H9 (cell line): ENCODE measurements around the gene GRID1. TPM values are rescaled to one million over a fixed set of nuclear protein-coding genes. Genes with fewer than 3 reads are reported as not detected.

Source experiments
- DNase-seq: peaks from one replicate; pipeline ENCODE4 v3.0.0-alpha.2; 2017
- H2AFZ ChIP-seq: one replicate; pipeline ENCODE4 v1.6.1; 2013; ENCODE audit warnings: mild to moderate bottlenecking, low read length, control low read depth, moderate library complexity
- H2AK5ac ChIP-seq: 2 replicates; pipeline ENCODE4 v1.6.1; 2013; ENCODE audit warnings: low read length, control low read depth, mixed read lengths; ENCODE audit not compliant: insufficient read length
- H2BK120ac ChIP-seq: one replicate; pipeline ENCODE4 v1.6.1; 2013; ENCODE audit warnings: low read depth, mild to moderate bottlenecking, low read length, control low read depth, inconsistent platforms; ENCODE audit not compliant: poor library complexity, severe bottlenecking
- H2BK12ac ChIP-seq: 2 replicates; pipeline ENCODE4 v1.6.1; 2013; ENCODE audit warnings: low read length, control low read depth, mixed read lengths, low read depth; ENCODE audit not compliant: insufficient read length
- H2BK15ac ChIP-seq: 2 replicates; pipeline ENCODE4 v1.6.1; 2013; ENCODE audit warnings: low read depth, low read length, control low read depth
- H2BK20ac ChIP-seq: one replicate; pipeline ENCODE4 v1.6.1; 2013; ENCODE audit warnings: low read depth, mild to moderate bottlenecking, low read length, control low read depth, inconsistent platforms; ENCODE audit not compliant: poor library complexity, severe bottlenecking
- H2BK5ac ChIP-seq: 2 replicates; pipeline ENCODE4 v1.6.1; 2013; ENCODE audit warnings: low read length, control low read depth, mixed read lengths; ENCODE audit not compliant: insufficient read length
- H3K14ac ChIP-seq: 2 replicates; pipeline ENCODE4 v1.6.1; 2013; ENCODE audit warnings: low read length, control low read depth; ENCODE audit not compliant: insufficient read depth
- H3K18ac ChIP-seq: 2 replicates; pipeline ENCODE4 v1.6.1; 2013; ENCODE audit warnings: low read depth, mild to moderate bottlenecking, mixed read lengths, low read length, control low read depth; ENCODE audit not compliant: insufficient read length
- H3K23ac ChIP-seq: 2 replicates; pipeline ENCODE4 v1.6.1; 2013; ENCODE audit warnings: low read length, control low read depth, mixed read lengths, low read depth; ENCODE audit not compliant: insufficient read length
- H3K23me2 ChIP-seq: 2 replicates; pipeline ENCODE4 v1.6.1; 2013; ENCODE audit warnings: low read depth, mild to moderate bottlenecking, mixed read lengths, low read length, control low read depth; ENCODE audit not compliant: insufficient read length, poor library complexity, severe bottlenecking
- H3K27ac ChIP-seq: 2 replicates; pipeline ENCODE4 v1.5.1; 2013; ENCODE audit warnings: low read length, control low read depth, mixed read lengths, low read depth; ENCODE audit not compliant: insufficient read length
- H3K27me3 ChIP-seq: 2 replicates; pipeline ENCODE4 v1.6.1; 2013; ENCODE audit warnings: low read length, control low read depth, inconsistent platforms; ENCODE audit not compliant: insufficient read depth
- H3K4ac ChIP-seq: 2 replicates; pipeline ENCODE4 v1.6.1; 2013; ENCODE audit warnings: low read depth, mild to moderate bottlenecking, control low read depth, inconsistent platforms, low read length, moderate library complexity
- H3K4me1 ChIP-seq: 2 replicates; pipeline ENCODE4 v1.6.1; 2013; ENCODE audit warnings: low read length, control low read depth, inconsistent platforms; ENCODE audit not compliant: insufficient read depth
- H3K4me2 ChIP-seq: 2 replicates; pipeline ENCODE4 v1.6.1; 2013; ENCODE audit warnings: low read length, control low read depth, mixed read lengths; ENCODE audit not compliant: insufficient read length, insufficient read depth
- H3K56ac ChIP-seq: 2 replicates; pipeline ENCODE4 v1.6.1; 2013; ENCODE audit warnings: low read depth, mild to moderate bottlenecking, mixed read lengths, low read length, control low read depth; ENCODE audit not compliant: insufficient read length
- H3K79me1 ChIP-seq: 2 replicates; pipeline ENCODE4 v1.6.1; 2013; ENCODE audit warnings: low read depth, mild to moderate bottlenecking, moderate library complexity, low read length, control low read depth, inconsistent platforms; ENCODE audit not compliant: insufficient read depth, poor library complexity, severe bottlenecking
- H3K79me2 ChIP-seq: 2 replicates; pipeline ENCODE4 v1.6.1; 2013; ENCODE audit warnings: low read length, control low read depth, inconsistent platforms; ENCODE audit not compliant: insufficient read depth
- H3K9ac ChIP-seq: 2 replicates; pipeline ENCODE4 v1.6.1; 2013; ENCODE audit warnings: low read length, control low read depth, mixed read lengths; ENCODE audit not compliant: insufficient read length; ENCODE audit errors: extremely low read depth
- H3K9me3 ChIP-seq: one replicate; pipeline ENCODE4 v1.6.1; 2013; ENCODE audit warnings: low read depth, low read length, inconsistent platforms; ENCODE audit not compliant: control insufficient read depth
- H3T11ph ChIP-seq: one replicate; pipeline ENCODE4 v1.6.1; 2013; ENCODE audit warnings: mild to moderate bottlenecking, low read length, control low read depth, inconsistent platforms
- H4K20me1 ChIP-seq: one replicate; pipeline ENCODE4 v1.6.1; 2013; ENCODE audit not compliant: control insufficient read depth, insufficient read length, insufficient read depth
- H4K5ac ChIP-seq: 2 replicates; pipeline ENCODE4 v1.6.1; 2013; ENCODE audit warnings: low read depth, mild to moderate bottlenecking, mixed read lengths, low read length, control low read depth; ENCODE audit not compliant: insufficient read length
- H4K8ac ChIP-seq: replicated peaks from 2 replicates; pipeline ENCODE4 v1.6.1; 2013; ENCODE audit warnings: low read length, control low read depth, mixed read lengths, low read depth; ENCODE audit not compliant: insufficient read length
- H4K91ac ChIP-seq: 2 replicates; pipeline ENCODE4 v1.6.1; 2013; ENCODE audit warnings: low read depth, mild to moderate bottlenecking, moderate library complexity, mixed read lengths, low read length, control low read depth; ENCODE audit not compliant: insufficient read length
- H3K27ac Mint-ChIP-seq, 3 experiments: 2 replicates in 2 of 3; 3 replicates in 1 of 3; pipeline ENCODE4 v1.8.0; 2020 to 2021; ENCODE audit warnings: mixed read lengths in 3 of 3, mild to moderate bottlenecking in 1 of 3, moderate library complexity in 1 of 3
- H3K27me3 Mint-ChIP-seq: 2 replicates; pipeline ENCODE4 v1.8.0; 2021; ENCODE audit warnings: low read depth, mild to moderate bottlenecking, moderate library complexity, mixed read lengths
- H3K36me3 Mint-ChIP-seq, 3 experiments: 2 replicates in 2 of 3; 3 replicates in 1 of 3; pipeline ENCODE4 v1.8.0; 2020 to 2021; ENCODE audit warnings: low read depth in 3 of 3, mixed read lengths in 3 of 3; ENCODE audit not compliant: insufficient read depth in 1 of 3
- H3K4me1 Mint-ChIP-seq, 2 experiments: 2 replicates each; pipeline ENCODE4 v1.8.0; 2020; ENCODE audit warnings: mixed read lengths in 2 of 2
- H3K4me3 Mint-ChIP-seq, 2 experiments: 2 replicates in 1 of 2; 3 replicates in 1 of 2; pipeline ENCODE4 v1.8.0; 2020 to 2021; ENCODE audit warnings: mild to moderate bottlenecking in 2 of 2, mixed read lengths in 2 of 2, moderate library complexity in 1 of 2
- H3K9me3 Mint-ChIP-seq, 2 experiments: 2 replicates in 1 of 2; 3 replicates in 1 of 2; pipeline ENCODE4 v1.8.0; 2020; ENCODE audit warnings: mild to moderate bottlenecking in 2 of 2, mixed read lengths in 2 of 2, moderate library complexity in 1 of 2
- WGBS: extraction: QIAGEN DNeasy Blood & Tissue Kit; methylation state at CpG from one replicate; pipeline ENCODE4 v1.1.7; 2013; ENCODE audit warnings: missing lambda C conversion rate, low lambda C conversion rate, mixed read lengths; ENCODE audit not compliant: insufficient read length; ENCODE audit errors: extremely low coverage; 5-methylcytosine and 5-hydroxymethylcytosine counted together
- total RNA-seq: library from RNA; stranded (reverse); gene quantifications from 2 replicates; pipeline ENCODE4 v1.2.1, GENCODE V29; 2021
- TF ChIP-seq, protein P1 (sequence below): fragments of 200-600 bp; sonication (generic); conservative IDR thresholded peaks from 3 replicates; pipeline ENCODE4 v1.8.0; 2021; ENCODE audit warnings: antibody characterized with exemption, mild to moderate bottlenecking

GRID1 gene
- total RNA-seq, 1 experiment from 2014 or later, result 0.35 TPM

GRCh38 chr10:85679710-85680109 lies 686.9 kb downstream of the GRID1 start:
- Histone ChIP-seq H2BK20ac (no peak overlapping the region), H2AFZ (no peak overlapping the region), H3K27ac (no peak overlapping the region), H4K91ac (no peak overlapping the region), H4K20me1 (no peaks in the 10 kb centered on the region), H3K23ac (no peak overlapping the region), H3K79me2 (no peaks in the 10 kb centered on the region), H3K9me3 (no peaks in the 10 kb centered on the region), H3K14ac (no peak overlapping the region), H3K27me3 (no peaks in the 10 kb centered on the region; the same call in 1 of the 2 replicates), H2AK5ac (no peak overlapping the region), H2BK5ac (no peak overlapping the region), H3T11ph (no peak overlapping the region), H3K4me2 (no peak overlapping the region), H3K79me1 (no peaks in the 10 kb centered on the region), H4K8ac (no peak overlapping the region), H3K18ac (no peak overlapping the region), H3K4ac (no peak overlapping the region), H2BK15ac (no peak overlapping the region), H3K9ac (no peak overlapping the region), H4K5ac (no peak overlapping the region), H2BK12ac (no peak overlapping the region), H3K23me2 (no peaks in the 10 kb centered on the region), H3K4me1 (no peaks in the 10 kb centered on the region), H2BK120ac (no peak overlapping the region), H3K56ac (no peak overlapping the region)
- Mint-ChIP-seq H3K4me1 (no peaks in the 10 kb centered on the region), H3K27me3 (no peaks in the 10 kb centered on the region; the same call in 1 of the 2 replicates), H3K36me3 (no peaks in the 10 kb centered on the region), H3K9me3 (no peaks in the 10 kb centered on the region), H3K27ac (no peak overlapping the region), H3K4me3 (no peak overlapping the region)
- TF ChIP-seq, protein P1, sequence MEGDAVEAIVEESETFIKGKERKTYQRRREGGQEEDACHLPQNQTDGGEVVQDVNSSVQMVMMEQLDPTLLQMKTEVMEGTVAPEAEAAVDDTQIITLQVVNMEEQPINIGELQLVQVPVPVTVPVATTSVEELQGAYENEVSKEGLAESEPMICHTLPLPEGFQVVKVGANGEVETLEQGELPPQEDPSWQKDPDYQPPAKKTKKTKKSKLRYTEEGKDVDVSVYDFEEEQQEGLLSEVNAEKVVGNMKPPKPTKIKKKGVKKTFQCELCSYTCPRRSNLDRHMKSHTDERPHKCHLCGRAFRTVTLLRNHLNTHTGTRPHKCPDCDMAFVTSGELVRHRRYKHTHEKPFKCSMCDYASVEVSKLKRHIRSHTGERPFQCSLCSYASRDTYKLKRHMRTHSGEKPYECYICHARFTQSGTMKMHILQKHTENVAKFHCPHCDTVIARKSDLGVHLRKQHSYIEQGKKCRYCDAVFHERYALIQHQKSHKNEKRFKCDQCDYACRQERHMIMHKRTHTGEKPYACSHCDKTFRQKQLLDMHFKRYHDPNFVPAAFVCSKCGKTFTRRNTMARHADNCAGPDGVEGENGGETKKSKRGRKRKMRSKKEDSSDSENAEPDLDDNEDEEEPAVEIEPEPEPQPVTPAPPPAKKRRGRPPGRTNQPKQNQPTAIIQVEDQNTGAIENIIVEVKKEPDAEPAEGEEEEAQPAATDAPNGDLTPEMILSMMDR, result no peak
- no CpG with 5 or more reads among the region's 4 CpGs for WGBS
- DNase-seq, result no peak
